Activated CD4-positive, alpha-beta T cell treated with anti-CD3 and anti-CD28 coated beads, Interleukin-2, amount 50 U/mL, for 16 hours (primary cell): ENCODE results near the gene PRKD2.
A peak's percentile ranks its signal among the peaks of the same experiment; 100 is the strongest.

ENCODE experiments used
- DNase-seq: peaks from one replicate; pipeline ENCODE4 v3.0.0-alpha.2; 2020

The PRKD2 gene

DNA sequence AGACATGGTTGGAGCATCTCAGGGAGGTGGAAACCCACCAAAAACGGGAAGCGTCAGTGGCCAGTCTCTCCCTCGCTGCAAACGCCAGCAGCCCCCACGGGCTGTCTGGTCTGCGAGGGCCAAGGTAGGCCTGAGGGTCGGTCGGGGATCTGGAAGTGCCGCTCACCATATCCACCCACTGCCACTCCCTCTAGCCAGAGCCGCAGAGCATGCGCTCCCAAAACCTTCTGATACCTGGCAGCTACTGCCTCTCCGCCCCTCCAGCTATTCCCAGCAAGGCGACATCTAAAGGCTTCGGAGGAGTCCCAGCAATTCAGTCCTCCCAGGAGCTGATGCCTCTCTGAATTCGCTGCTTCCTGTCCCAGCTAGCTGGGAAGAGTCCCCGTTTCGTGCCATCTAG is 24.5 kb upstream of the PRKD2 start:
- DNase-seq = no peak

DNA sequence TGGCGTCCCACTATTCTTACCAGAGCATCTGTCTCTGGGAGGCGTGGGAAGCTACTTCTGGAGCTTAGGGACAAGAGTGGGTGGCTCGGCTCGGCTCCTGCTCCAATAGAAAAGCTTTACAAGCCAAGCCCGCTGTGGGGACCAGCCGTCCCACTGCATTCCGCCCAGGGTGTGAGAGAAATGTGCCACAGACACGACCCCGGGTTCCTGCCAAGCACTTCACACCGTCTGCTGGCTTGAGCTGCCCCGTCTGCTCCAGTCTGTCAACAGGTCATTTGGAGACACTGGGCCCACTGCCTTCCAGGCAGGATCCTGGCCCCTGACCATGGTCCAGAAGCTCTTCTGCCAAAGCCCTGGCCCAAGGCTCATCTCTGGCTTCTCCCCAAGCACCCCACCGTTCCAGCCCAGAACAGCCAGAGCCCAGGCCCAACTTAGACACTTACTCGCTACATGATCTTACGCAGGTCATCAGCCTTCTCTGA is 22.4 kb upstream of the PRKD2 start:
- DNase-seq = no peak

DNA sequence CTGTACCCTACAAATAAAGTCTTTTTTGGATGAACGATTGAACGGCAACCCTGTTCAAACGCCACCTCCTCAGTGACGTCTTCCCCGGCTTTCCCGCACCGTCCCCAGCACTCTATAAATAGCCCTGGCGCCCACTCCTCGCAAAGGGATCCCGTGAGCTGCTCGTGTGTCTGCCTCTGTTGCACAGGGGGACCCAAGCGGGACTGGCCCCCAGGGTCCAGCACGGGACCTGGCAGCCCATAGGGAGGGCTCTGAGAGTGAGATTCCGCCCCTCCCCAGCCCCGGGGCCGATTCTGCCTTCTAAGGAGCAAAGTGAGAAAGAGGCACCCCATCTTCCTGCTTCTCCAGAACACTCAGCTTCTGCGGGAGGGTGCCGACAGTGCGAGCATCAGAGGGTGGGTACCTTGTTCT is 20.9 kb upstream of the PRKD2 start:
- no peak for DNase-seq

DNA sequence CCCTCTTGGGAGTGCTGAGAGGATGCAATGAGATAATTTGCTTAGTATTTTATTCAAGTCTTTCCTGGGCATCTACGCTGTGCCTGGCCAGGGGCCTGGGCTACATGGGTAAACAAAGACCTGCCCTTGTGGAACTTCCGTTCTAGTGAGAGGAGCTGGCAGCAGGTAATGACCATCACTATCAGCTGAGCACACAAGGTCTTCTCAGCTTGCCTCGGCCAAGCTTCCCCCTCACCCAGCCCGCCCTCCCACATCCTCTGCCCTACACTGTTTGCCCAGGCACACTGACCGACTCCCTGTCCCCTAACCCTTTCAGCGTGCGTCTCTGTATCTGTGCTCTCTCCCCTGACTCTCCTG is 20.4 kb upstream of the PRKD2 start:
- DNase-seq = no peak

DNA sequence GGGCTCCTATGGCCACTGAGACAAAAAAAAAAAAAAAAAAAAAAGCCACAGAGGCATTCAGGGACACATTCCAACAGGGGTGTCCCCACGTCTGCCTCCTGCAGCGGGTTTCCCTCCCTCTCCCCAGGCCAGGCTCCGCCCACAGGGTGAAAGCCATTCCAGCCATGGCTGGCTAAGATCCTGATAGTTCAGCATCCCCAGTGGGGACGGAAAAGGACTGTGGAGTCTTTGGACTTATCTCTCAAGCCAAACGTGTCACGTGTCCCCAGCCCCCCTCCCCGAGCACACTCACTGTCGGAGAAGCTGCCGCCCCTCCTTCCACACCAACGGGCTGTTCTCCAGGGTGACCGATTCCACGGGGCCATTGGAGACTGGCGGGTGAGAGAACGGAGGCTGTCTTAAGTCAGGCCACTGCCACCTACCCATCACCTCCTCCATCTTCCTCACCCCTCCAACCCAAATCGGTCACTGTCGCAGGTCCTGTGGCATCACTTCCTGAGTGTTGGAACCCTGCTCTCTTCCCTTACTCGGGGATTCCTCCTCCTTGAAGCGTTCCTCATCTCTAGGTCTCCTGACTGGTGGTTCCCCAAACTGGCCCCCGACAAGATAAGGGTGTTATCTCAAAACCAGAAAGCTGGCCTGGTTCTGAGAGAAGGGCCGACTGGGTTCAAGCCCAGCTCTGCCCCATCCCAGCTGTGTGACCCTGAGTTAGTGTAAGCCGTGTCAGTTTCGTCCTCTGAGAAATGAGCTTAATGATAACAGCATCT is 19.8 kb upstream of the PRKD2 start:
- no peak for DNase-seq

DNA sequence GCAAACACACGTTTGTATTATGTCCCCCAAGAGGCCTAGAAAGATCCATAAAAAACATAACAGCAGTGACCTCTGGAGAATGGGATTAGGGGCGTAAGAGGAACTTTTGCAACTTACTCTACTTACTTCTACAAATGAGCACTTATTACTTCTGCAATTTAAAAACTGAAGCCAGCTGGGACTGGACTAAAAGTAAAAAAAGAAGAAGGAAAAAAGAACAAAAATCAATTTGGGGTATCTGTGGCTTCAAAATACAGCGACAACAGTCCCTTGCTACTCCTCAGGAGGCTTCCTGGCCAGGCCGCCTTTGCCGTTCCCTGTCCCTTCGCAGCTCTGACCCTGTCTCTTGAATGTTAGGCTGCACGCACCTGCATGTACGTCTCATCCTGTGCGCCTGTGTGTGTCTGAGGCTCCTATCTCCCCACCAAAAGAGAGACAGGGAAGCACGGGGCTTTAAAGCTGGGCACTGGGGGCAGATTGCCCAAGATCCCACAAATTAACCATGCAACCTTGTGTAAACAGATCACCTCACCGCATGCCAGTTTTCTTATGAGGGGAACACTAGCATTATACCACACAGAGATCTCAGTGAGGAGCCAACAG is 16.9 kb upstream of the PRKD2 start:
- no peak for DNase-seq

DNA sequence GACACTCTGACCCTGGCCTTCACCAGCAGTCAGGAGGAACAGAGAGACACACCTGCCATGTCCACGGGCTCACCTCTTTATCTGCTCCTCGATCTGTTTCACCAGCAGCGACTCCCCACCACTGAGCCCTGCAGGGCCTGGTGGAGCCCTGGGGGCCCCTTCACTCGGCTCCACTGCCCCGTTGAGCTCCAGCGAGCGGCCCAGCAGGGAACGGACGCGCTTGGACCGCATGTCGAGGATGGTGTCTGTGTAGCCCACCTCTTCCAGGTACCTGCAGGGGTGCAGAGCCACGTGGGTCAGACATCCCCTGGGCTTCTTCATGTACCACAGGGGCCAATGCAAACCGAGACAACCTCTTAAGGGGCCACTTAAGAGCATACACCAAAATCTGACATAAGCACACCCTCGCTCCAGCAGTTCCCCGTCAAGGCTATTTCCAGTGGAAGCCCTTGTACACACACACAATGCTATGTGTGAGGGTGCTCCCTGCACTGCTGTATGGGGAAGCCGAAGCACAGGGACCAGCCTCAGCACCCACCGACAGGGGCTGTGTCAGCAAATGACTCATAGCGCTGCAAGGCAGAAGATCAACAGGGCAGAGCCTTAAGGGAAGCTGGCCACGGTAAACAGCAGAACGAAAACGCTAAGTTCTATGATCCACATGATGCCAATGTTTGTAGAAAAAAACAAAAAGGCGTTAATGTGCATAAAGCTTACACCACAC is 16.2 kb upstream of the PRKD2 start:
- no peak for DNase-seq

DNA sequence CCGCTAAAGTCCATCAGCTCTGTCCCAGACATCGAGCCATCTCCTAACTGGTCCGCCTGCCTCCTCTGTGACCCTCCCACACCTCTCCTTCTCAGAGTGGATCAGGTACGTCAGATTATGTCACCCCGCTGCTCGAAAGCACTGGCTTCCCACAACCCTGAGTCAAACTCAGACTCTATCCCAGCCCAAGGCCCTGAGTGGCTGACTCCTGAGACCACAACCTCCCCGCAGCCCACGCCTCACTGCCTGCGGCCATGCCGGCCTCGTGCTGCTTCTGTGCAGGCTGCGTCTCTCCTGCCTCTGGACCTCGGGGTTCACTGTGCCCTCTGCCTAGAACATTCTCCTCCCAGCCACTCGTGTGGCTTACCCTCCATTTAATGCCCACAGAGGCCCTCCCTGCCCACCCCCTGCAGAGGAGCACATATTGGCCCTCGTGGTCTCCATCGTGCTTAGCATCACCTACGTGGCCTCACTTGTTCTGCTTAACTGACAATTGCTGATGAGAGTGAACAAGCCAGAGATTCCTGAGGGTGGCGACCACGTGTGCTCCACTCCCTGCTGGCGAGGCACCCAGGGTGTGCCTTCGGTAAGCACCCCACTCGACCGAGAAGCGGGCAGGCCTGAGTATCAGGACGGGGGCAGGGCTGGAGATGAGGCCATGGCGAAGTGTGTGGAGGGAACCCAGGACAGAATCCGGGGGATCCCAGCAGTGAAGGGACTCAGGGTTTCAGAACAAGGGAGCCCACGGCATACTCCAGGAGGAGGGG is 15.4 kb upstream of the PRKD2 start:
- no peak for DNase-seq

DNA sequence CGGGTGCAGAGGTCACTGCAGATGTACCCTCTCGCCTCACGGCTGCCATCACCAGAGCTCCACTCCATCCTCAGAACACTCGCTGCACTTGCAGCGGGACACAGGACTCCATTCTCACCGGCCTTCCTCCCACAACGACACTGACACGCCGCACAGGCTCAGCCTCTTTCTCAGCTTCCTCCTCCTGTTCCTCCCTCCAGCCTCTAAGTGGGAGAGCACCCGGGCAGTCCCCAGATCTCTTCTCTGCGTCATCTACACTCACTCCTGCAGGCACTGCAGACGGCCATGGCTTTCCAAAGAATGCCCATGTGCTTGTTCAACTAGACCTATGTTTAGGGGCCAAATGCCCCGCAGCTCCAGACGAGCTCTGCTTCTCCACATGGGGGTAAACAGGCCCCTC is 14.7 kb upstream of the PRKD2 start:
- DNase-seq = no peak

DNA sequence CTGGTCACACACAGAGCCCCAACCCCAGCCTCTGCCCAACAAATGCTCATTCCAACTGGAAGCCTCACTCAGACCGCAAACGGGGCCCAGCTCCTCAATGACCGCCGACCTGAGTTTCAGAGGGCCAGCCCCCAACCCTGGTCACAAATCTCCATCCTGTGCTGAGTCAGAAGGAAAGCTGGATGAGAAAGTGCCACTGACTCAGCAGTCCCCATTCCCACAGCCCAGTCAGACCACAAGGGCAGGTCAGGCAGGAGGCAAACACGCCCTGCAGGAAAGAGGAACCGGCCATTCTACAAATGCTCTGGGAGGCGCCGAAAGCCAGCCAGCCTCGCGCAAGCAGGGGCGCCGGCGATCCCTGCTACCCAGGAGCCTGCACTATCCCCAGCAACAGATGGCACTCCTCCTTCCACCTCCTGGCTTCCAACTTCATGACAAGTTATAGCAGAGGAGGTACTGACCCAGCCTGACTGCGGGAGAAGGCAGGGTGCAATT is 14.1 kb upstream of the PRKD2 start:
- no peak for DNase-seq

DNA sequence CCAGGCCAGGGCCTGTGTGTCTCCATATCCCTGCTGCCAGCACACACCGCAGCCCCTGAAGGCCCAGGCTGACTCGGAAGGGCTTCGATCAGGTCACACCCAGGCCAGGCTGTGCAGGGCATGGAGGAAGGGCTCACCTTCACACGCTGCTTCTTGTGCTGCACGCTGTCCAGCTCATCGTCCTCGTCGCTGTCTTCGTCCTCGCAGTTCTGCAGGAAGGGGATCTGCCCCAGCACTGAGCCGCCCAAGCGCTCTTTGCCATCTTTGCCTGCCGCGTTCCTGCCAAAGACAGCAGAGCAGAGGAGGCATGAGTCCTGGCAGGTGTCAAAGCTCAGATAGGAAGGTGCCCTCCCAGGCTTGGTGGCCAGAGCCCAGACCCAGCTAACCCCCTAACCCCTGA is 13.7 kb upstream of the PRKD2 start:
- DNase-seq = no peak

DNA sequence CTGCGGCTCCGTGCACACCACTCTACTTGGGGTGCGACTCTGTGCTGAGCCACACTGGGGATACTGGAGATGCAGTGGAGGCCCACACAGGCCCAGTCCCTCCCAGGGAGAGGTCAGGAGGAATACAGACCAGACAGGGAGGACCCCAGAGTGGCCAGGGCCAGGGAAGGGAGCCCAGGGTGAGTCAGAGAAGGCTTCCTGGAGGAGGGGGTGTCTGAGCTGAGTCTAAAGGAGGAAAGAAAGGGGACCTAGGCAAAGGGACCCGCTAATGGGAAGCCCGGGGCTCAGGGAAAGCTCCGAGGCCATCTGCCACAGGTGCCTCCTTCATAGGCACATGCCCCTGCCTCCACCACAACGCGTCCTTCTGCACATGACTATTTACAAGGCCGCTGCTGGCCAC is 13.3 kb upstream of the PRKD2 start:
- DNase-seq = no peak

DNA sequence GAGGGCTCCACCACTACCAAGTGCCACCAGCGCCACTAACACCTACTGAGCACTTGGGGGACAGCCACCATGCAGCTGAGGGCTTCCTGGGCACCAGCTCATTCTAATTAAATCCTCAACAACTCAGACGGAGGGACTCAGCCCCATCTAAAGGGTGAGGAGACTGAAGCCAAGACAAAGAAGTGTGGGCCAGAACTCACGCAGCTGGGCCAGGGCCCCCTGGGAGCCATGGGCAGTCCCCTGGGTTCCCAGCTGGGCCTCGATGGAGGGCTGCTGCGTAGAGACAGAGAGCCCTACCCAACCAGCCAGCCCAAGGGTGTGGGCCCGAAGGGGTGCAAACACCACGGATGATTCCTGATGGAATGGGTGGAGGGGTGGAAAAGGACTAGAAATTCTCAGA is 12.8 kb upstream of the PRKD2 start:
- DNase-seq = no peak

DNA sequence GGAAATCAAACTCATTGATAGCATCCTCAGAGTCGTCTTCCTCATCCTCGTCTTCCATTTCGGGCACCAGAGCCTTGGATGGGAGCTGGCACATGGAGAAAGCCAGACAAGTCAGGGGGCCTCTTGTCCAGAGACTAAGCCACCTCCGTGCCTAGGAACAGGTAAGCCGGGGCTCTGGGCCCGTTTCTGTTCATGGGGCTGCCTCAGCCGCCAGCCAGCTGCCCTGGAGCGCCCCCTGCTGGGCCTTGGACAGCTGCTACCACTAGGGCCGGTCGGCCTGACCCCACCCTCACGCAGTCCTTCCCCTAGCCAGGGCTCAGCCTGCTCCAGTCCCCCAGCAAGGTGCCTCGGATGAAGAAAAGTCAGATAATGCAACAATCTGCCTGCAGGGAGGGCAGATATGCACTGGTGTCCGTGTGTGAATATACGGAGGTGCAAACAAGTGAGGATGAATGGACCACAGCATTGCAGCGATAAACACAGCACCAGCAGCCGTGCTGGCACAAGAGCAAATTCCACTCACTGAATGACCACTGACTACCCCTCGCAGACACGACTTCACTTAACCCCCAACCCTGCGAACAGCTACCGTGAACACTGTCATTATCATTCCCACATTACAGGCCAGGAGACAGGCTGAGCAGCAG is 11.9 kb upstream of the PRKD2 start:
- DNase-seq = peak; percentile 71

DNA sequence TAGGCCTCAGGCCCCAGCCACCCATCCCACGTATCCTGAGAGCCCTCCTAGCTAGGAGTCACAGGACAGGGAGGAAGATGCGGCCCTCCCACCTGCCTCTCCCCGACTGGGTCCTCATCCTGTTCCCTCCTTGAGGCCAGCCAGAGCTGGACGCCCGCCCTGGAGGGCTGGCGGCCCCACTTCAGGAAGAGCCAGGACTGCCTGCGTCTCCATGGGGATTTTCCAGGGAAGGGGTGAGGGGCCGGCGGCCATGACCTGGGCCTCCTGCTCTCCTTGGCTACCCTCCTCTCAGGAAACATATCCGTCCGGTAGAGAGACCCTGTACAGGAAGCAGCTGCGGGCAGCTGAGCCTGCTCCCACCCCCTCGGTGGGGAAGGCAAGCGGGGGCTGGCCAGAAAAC is 11.3 kb upstream of the PRKD2 start:
- DNase-seq = no peak

DNA sequence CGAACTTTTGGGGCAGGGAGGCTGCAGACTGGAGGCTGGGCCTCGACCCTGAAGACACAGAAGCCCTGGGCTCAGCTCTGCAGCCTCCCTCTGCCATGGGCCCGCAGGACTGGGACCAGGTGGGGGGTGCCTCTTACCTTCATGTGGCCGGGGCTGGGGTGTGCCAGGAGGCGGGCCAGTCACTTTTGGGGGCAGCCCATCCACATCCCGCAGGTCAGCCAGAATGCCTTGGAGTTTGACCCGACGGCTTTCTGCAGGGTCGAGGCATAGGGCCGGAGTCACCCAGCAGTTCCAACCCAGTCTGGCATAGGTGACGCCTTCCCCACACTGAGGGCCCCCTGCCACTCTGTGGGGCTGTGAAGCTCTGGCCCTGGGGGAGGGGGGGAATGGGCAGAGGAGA is 10.8 kb upstream of the PRKD2 start:
- no peak for DNase-seq

DNA sequence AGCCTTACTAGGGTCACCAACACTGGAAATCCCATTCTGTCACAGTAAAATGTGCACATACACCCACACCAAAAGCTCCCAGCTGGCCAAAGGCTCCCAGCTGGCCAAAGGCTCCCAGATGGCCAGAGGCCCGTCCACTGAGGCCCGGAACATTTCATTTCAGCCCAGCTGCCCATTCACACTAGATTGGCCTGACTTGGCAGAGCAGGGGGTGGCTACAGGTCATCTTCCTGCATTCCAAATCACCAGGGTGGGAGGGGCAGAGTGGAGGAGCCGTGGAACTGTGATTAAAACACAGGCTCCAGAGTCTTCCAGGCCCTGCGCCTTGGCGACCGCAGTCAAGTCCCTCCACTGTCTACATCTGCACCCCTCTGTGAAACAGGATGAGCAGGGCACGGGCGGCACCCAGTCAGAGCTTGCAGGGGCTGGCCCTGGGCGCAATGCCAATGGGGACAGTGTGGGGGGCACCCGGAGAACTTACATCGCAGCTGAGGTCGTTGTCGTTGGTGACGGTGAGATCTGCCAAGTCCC is 10.1 kb upstream of the PRKD2 start:
- DNase-seq = no peak

DNA sequence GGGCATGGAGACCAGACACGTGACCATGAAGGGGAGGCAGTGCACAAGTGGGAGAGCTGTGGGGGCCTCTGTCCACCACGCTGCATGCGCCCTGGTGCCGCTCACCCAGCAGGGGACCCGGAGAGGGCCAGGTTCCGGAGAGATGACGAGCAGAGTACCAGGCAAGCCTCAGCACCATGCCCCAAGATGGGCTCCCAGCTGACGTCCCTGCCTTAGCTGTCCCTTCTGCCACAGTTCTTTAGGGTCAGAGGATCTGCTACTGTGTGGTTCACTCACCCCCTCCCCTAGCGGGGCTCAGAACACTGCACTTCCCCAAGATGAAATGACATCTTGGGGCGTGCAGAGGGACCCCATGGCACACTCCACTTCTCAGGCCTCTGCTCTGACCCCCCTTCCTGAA is 9.6 kb upstream of the PRKD2 start:
- DNase-seq = no peak

DNA sequence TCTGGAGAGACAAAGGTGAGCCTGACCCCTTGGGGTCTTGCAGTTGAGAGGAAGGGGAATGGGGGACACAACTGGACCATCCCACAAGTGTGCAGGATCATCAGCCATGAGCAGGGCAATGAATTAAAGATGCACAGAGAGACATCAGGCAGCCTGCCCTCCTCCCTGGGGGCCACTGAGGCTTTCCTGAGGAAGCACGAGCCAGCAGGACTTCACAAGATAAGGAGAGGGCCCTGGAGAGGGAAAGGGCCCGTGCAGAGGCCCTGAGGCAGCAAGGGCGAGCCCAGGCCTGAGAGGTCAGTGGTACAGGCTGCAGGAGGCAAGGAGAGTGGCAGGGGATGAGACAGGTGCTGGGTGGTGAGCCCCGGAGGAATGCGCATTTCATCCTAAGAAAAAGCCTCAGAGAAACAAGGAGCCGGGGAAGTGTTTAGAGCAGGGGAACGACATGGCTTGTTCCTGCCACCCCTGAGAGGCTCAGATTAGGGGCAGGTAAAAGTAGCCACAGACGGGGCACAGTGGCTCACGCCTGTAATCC is 9.0 kb upstream of the PRKD2 start:
- DNase-seq = no peak

DNA sequence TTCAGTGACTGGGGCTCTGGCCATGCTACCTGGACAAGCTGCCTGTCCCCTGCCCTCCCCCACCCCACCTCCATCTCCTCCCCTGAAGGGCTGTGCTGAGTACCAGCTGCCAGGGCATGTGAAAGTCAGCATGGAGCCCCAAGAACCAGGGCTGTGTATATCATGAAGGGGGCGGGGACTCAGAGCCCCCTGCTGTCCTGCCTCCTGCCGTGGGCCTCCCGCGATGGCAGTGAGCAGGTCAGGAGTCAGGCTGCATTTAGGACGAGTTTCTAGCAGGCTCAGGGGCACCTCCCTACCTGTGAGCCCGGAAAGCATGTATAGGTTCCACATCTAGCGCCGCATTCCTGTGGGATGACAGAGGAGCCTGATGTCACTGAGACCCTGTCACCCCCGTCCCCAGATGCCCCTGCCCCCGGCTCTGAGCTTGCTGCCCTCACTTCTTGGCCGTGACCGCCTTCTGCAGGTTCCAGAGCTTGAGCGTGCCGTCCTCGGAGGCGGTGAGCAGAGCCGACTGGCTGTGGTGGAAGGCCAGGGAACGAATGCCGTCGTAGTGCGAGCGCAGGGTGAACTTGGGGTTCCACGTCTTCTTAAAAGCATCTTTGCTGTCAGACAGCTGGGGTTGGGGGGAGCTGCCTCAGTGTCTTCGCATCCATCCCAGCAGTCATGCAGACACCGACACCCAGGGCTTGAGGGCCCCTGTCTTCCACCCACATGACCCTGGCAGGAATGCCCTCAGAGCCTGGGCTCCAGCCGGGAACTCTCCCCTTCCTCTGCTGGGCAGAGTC is 8.3 kb upstream of the PRKD2 start:
- DNase-seq = no peak

DNA sequence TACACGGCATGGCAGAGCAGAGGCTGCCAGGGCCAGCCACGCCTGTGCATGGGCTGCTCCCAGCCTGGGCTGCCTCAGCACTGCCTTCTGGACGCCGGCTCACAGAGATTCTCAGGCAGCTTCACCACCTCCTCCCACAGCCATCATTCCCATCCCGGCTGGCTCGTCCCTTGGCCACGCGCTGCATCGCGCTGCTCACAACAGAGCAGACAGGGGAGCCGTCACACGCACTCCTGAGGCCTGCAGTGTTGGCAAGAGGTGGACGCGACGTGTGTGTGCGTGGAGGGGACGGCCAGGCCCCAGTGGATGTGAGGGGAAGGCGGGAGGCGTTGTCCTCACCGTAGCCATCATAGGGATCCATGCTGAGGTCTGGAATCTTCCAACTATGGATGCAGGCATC is 7.6 kb upstream of the PRKD2 start:
- DNase-seq = no peak
